ENCODE measurements around the gene UBE3B.

DNA sequence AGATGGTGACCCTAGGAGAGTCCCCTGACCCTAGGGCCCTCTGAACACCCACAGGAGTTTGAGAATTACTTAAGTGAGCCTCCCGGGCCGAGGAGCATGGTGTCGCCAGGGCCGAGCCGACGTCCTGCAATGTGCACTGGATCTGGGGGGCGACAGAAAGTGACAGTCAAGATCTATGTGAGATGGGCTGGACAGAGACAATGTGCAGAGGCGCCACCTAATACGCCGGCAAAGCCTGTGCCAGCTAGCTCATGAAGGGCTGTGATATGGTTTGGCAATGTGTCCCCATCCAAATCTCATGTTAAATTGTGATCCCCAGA, 84.2 kb downstream of the UBE3B start:
- TF ChIP-seq, protein P1, sequence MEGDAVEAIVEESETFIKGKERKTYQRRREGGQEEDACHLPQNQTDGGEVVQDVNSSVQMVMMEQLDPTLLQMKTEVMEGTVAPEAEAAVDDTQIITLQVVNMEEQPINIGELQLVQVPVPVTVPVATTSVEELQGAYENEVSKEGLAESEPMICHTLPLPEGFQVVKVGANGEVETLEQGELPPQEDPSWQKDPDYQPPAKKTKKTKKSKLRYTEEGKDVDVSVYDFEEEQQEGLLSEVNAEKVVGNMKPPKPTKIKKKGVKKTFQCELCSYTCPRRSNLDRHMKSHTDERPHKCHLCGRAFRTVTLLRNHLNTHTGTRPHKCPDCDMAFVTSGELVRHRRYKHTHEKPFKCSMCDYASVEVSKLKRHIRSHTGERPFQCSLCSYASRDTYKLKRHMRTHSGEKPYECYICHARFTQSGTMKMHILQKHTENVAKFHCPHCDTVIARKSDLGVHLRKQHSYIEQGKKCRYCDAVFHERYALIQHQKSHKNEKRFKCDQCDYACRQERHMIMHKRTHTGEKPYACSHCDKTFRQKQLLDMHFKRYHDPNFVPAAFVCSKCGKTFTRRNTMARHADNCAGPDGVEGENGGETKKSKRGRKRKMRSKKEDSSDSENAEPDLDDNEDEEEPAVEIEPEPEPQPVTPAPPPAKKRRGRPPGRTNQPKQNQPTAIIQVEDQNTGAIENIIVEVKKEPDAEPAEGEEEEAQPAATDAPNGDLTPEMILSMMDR (conservative IDR thresholded peaks at IDR 0.05): no peak
- no peak for TF ChIP-seq ZFX (IDR thresholded peaks at IDR 0.05)

Measured in C4-2B (cell line).